Measurements from ENCODE around the gene CLEC18A. TPM values are rescaled to one million over a fixed set of nuclear protein-coding genes. Genes with fewer than 3 reads are reported as not detected.

Gene CLEC18A
- total RNA-seq, 1 donor from 2014 or later = 3.4 TPM

GRCh38 chr16:69935278-69935711 is 15.8 kb upstream of the CLEC18A start:
- FAIRE-seq (no peak), DNase-seq (ENCODE audit: low read depth) (peak; percentile 59)
- peak overlapping the region; percentile 19 for H3K27ac ChIP-seq (ENCODE audit: low read depth, low read length)
- H3K4me2 ChIP-seq (ENCODE audit: low read length) = no peak overlapping the region
- no peak overlapping the region for H3K4me3 ChIP-seq (ENCODE audit: insufficient read depth, low read depth, low read length)
- H3K27ac Mint-ChIP-seq (ENCODE audit: unreplicated experiment) = no peak overlapping the region
- H3K4me3 Mint-ChIP-seq (ENCODE audit: unreplicated experiment) = no peak overlapping the region
- no peaks in the 10 kb centered on the region for H4K20me1 ChIP-seq (ENCODE audit: insufficient read depth, low read length)
- TF ChIP-seq CTCF (IDR thresholded peaks at IDR 0.05; ENCODE audit: insufficient read depth, low read depth, low read length) = no peak
- no peak for TF ChIP-seq EZH2 (IDR thresholded peaks at IDR 0.05; ENCODE audit: insufficient read depth, low read length)
- H3K9me3 ChIP-seq (ENCODE audit: insufficient read depth, low read depth, low read length) = no peaks in the 10 kb centered on the region
- H3K36me3 Mint-ChIP-seq (ENCODE audit: low read depth, unreplicated experiment) = peaks cover 40% of the 10 kb centered on the region
- peaks cover 18% of the 10 kb centered on the region for H3K36me3 ChIP-seq (ENCODE audit: insufficient read depth, low read length)
- no peak overlapping the region for H2AFZ ChIP-seq (ENCODE audit: low read depth, low read length)
- no peaks in the 10 kb centered on the region for H3K79me2 ChIP-seq (ENCODE audit: insufficient read depth, low read length)
- peaks cover 3% of the 10 kb centered on the region for H3K4me1 ChIP-seq (ENCODE audit: insufficient read depth, low read length)
- H3K27me3 Mint-ChIP-seq (ENCODE audit: low read depth, unreplicated experiment) = no peaks in the 10 kb centered on the region
- no peak overlapping the region for H3K9ac ChIP-seq (ENCODE audit: low read length)
- H3K4me1 Mint-ChIP-seq (ENCODE audit: low read depth, unreplicated experiment) = no peaks in the 10 kb centered on the region
- H3K27me3 ChIP-seq (ENCODE audit: insufficient read depth, low read length) = no peaks in the 10 kb centered on the region
- H3K9me3 Mint-ChIP-seq (ENCODE audit: unreplicated experiment) = no peaks in the 10 kb centered on the region

GRCh38 chr16:69935740-69936139 is 15.4 kb upstream of the CLEC18A start:
- H3K36me3 ChIP-seq (ENCODE audit: insufficient read depth, low read length) = peaks cover 20% of the 10 kb centered on the region
- Mint-ChIP-seq H3K27me3 (ENCODE audit: low read depth, unreplicated experiment) (no peaks in the 10 kb centered on the region), H3K4me1 (ENCODE audit: low read depth, unreplicated experiment) (no peaks in the 10 kb centered on the region), H3K36me3 (ENCODE audit: low read depth, unreplicated experiment) (peaks cover 40% of the 10 kb centered on the region), H3K4me3 (ENCODE audit: unreplicated experiment) (no peak overlapping the region), H3K9me3 (ENCODE audit: unreplicated experiment) (no peaks in the 10 kb centered on the region), H3K27ac (ENCODE audit: unreplicated experiment) (no peak overlapping the region)
- TF ChIP-seq EZH2 (IDR thresholded peaks at IDR 0.05; ENCODE audit: insufficient read depth, low read length) (no peak), CTCF (IDR thresholded peaks at IDR 0.05; ENCODE audit: insufficient read depth, low read depth, low read length) (no peak)
- H3K4me2 ChIP-seq (ENCODE audit: low read length) = no peak overlapping the region
- no peak overlapping the region for H3K4me3 ChIP-seq (ENCODE audit: insufficient read depth, low read depth, low read length)
- H3K4me1 ChIP-seq (ENCODE audit: insufficient read depth, low read length) = peaks cover 3% of the 10 kb centered on the region
- no peak overlapping the region for H3K27ac ChIP-seq (ENCODE audit: low read depth, low read length)
- FAIRE-seq = no peak
- H2AFZ ChIP-seq (ENCODE audit: low read depth, low read length) = no peak overlapping the region
- no peak overlapping the region for H3K9ac ChIP-seq (ENCODE audit: low read length)
- H3K27me3 ChIP-seq (ENCODE audit: insufficient read depth, low read length) = no peaks in the 10 kb centered on the region
- H3K79me2 ChIP-seq (ENCODE audit: insufficient read depth, low read length) = no peaks in the 10 kb centered on the region
- DNase-seq (ENCODE audit: low read depth) = no peak
- H3K9me3 ChIP-seq (ENCODE audit: insufficient read depth, low read depth, low read length) = no peaks in the 10 kb centered on the region
- no peaks in the 10 kb centered on the region for H4K20me1 ChIP-seq (ENCODE audit: insufficient read depth, low read length)

DNA sequence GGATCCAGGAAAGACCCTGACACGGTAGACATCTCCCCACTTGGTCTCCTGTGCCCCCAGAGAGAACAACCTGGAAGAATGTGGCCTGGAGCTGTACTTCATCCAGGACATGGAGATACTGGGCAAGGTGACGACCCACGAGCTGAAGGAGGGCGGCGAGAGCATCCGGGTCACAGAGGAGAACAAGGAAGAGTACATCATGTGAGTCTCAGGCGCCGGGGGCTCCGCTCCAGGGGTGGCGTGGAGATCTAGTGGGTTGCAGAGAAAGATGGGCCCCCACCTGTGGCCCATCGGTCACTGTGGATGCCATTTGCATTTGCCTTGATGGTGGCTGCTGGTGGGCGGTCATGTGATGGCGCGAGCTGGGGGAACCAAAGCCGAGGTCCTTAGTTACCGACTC is 14.9 kb upstream of the CLEC18A start:
- TF ChIP-seq EZH2 (IDR thresholded peaks at IDR 0.05; ENCODE audit: insufficient read depth, low read length) = no peak
- no peak for TF ChIP-seq CTCF (IDR thresholded peaks at IDR 0.05; ENCODE audit: insufficient read depth, low read depth, low read length)
- DNase-seq (ENCODE audit: low read depth) = no peak
- H3K36me3 ChIP-seq (ENCODE audit: insufficient read depth, low read length) = peaks cover 20% of the 10 kb centered on the region

More for the DNA sequence above, 14.9 kb upstream of the CLEC18A start:
- no peak overlapping the region for H3K27ac ChIP-seq (ENCODE audit: low read depth, low read length)
- no peak for FAIRE-seq
- no peaks in the 10 kb centered on the region for H3K27me3 ChIP-seq (ENCODE audit: insufficient read depth, low read length)
- H3K4me3 ChIP-seq (ENCODE audit: insufficient read depth, low read depth, low read length) = no peak overlapping the region
- no peaks in the 10 kb centered on the region for H3K79me2 ChIP-seq (ENCODE audit: insufficient read depth, low read length)
- H3K4me1 ChIP-seq (ENCODE audit: insufficient read depth, low read length) = peaks cover 3% of the 10 kb centered on the region
- H3K9me3 ChIP-seq (ENCODE audit: insufficient read depth, low read depth, low read length) = no peaks in the 10 kb centered on the region
- H4K20me1 ChIP-seq (ENCODE audit: insufficient read depth, low read length) = no peaks in the 10 kb centered on the region
- Mint-ChIP-seq H3K4me3 (ENCODE audit: unreplicated experiment) (no peak overlapping the region), H3K27ac (ENCODE audit: unreplicated experiment) (no peak overlapping the region), H3K4me1 (ENCODE audit: low read depth, unreplicated experiment) (no peaks in the 10 kb centered on the region), H3K36me3 (ENCODE audit: low read depth, unreplicated experiment) (peaks cover 38% of the 10 kb centered on the region), H3K9me3 (ENCODE audit: unreplicated experiment) (no peaks in the 10 kb centered on the region), H3K27me3 (ENCODE audit: low read depth, unreplicated experiment) (no peaks in the 10 kb centered on the region)
- no peak overlapping the region for H3K4me2 ChIP-seq (ENCODE audit: low read length)
- H3K9ac ChIP-seq (ENCODE audit: low read length) = no peak overlapping the region
- H2AFZ ChIP-seq (ENCODE audit: low read depth, low read length) = no peak overlapping the region
